Epithelial cell of proximal tubule (primary cell): ENCODE measurements around the gene HLCS. TPM values are rescaled to one million over a fixed set of nuclear protein-coding genes. Genes with fewer than 3 reads are reported as not detected.

Experiments
- DNase-seq: peaks from one replicate; pipeline ENCODE4 v3.0.0-alpha.2; 2011; ENCODE audit warnings: low read depth
- H3K4me3 ChIP-seq: 2 replicates; pipeline ENCODE4 v1.5.1; 2011; ENCODE audit warnings: low read depth, mild to moderate bottlenecking, low read length
- total RNA-seq: library from RNA; depleted of rRNA; stranded (reverse); fragments of >200 nt; gene quantifications from 2 replicates; pipeline ENCODE4 v1.2.3, GENCODE V29; 2015
- TF ChIP-seq, protein P1 (sequence below): conservative IDR thresholded peaks from 2 replicates; pipeline ENCODE4 v1.5.1; 2012; ENCODE audit warnings: low read depth, mild to moderate bottlenecking, low read length

The HLCS gene
- total RNA-seq, 1 donor from 2014 or later, result 21.0 TPM

DNA sequence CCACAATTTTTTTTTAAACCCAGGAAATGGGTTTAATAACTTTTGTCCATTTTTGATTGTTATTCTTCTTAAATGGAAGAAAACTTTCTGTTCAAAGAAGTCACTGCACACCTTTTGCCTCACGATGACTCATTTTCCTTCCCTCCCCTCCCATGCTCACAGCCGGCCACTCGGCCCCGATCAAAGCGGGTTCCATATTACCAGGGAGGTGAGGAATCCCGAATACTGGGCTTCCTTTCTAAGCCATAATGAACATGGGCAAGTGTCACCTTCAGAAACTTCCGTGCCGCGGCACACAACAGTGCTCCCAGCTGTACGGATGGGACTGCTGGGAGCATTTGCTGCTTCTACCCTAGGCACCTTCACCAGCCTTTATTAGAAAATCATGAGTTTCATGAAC lies 121.4 kb downstream of the HLCS start:
- TF ChIP-seq, protein P1, sequence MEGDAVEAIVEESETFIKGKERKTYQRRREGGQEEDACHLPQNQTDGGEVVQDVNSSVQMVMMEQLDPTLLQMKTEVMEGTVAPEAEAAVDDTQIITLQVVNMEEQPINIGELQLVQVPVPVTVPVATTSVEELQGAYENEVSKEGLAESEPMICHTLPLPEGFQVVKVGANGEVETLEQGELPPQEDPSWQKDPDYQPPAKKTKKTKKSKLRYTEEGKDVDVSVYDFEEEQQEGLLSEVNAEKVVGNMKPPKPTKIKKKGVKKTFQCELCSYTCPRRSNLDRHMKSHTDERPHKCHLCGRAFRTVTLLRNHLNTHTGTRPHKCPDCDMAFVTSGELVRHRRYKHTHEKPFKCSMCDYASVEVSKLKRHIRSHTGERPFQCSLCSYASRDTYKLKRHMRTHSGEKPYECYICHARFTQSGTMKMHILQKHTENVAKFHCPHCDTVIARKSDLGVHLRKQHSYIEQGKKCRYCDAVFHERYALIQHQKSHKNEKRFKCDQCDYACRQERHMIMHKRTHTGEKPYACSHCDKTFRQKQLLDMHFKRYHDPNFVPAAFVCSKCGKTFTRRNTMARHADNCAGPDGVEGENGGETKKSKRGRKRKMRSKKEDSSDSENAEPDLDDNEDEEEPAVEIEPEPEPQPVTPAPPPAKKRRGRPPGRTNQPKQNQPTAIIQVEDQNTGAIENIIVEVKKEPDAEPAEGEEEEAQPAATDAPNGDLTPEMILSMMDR, result no peak
- H3K4me3 ChIP-seq, result no peak overlapping the region
- DNase-seq, result no peak

DNA sequence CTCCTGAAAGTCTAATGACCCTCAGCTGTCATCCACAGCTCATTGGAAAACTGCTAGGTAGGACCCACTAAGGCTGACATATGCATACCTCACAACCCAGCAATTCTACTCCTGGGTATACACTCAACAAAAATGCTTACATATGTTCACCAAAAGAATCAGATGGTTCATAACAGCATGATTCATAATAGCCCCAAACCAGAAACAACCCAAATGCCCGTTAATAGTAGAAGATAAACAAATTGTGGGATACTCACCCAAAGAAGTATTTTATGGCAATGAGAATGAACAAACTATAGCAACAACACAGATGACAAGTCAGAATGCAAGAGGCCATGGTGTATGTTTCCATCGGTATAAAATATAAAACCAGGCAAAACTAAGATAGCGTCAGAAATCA lies 124.6 kb downstream of the HLCS start:
- no peak for DNase-seq
- H3K4me3 ChIP-seq, result no peak overlapping the region

DNA sequence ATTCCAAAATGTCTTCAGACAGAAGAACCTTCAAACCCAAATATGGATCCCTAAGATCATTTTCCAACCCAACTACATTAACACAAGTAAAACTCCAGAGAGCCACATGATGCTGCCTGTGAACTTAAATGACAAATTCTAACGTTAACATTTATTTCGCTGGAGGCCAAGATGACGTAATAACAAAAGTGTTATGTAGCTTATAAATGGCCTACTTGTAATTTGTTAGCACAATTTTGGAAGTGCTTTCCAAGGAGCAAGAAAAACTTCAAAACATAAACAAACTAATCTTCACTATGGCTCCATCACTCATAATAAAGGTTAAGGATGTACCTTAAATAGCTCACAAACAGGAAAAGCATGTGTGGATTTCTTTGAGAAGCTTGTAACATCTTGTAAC lies 126.7 kb downstream of the HLCS start:
- H3K4me3 ChIP-seq, result no peak overlapping the region
- DNase-seq, result no peak
- TF ChIP-seq, protein P1, result no peak

More for the DNA sequence above, 124.6 kb downstream of the HLCS start:
- TF ChIP-seq, protein P1, result no peak

DNA sequence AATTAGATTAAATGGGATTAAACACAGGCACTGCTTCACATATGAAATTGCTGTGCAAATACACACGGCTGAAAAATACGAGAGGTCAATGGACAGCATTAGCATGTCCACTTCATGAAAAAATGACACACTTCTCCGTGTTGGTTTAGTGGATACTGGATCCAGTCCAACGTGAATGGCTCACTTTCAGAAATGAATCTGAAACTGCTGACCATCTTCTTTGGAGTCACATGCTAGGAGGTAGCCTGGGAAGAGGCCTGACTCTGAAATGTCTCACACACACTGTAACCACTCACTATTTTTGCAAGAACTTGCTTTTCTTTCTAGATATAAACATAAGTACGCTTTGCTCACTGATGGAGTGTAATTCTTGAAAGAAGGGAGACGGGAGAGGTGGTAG lies 127.3 kb downstream of the HLCS start:
- TF ChIP-seq, protein P1, result no peak
- no peak for DNase-seq
- no peak overlapping the region for H3K4me3 ChIP-seq

DNA sequence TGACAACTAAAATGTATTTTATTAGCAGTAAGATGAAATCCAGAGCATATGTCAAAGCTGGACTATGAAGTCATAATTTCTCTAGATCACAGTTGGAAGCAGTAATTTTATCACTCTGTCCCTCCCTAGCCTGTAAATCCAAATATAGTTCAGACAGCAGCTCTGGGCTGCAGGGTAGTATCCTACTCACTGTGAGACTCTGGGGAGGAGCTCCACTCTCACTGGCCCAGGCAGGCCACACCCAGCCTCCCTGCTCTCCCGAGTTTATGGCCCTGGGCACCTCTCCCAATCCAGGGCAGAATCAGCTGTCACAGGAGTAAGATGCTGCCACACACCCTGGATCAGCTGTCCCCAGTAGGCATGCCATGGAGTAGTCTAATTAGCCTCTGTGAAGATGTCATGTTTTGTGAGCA lies 131.1 kb downstream of the HLCS start:
- H3K4me3 ChIP-seq, result no peak overlapping the region
- TF ChIP-seq, protein P1, result no peak
- DNase-seq, result no peak

DNA sequence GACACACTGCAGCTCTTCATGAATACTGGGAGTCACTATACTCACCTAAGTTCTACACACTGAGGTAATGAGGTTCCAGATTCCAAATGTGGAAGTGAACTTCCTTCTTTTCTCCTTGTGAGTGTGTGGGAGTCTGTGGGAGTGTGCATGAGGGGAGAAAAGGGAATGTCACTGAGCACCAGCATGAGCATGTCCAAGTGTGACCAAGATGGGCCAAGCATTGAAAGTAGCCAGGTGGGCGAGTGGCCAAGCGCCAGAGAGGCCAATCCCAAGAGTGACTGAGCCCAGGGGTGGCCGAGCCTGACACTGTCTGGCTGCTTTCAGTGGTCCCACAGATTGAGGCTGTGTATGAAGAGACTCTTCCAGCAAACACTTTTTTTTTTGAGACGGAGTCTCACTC lies 132.3 kb downstream of the HLCS start:
- DNase-seq, result no peak
- TF ChIP-seq, protein P1, result no peak
- no peak overlapping the region for H3K4me3 ChIP-seq

DNA sequence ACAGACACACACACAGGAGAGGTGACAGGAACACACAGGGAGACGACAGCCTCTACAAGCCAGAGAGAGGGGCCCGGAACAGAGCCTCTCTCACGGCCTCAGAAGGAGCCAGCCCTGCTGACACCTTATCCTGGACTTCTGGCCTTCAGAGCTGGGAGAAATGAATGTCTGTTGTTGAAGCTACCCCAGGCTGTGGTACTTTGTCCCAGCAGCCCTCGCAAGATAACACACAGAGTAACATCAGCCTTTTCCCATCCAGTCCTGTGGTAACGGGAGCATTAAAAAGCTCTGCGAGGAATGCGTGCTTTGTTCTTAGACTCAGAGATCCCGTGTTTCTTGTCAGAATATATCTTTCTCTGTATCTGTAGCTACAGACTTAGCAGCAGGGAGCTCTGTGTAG lies 136.4 kb downstream of the HLCS start:
- DNase-seq, result no peak
- no peak overlapping the region for H3K4me3 ChIP-seq
- TF ChIP-seq, protein P1, result no peak
